WI38 (cell line): ENCODE data around the gene LIG1.

Experiments used
- H3K4me3 ChIP-seq: 2 replicates; pipeline ENCODE4 v1.5.1; 2011; ENCODE audit warnings: low read depth, mild to moderate bottlenecking, control low read depth, low read length
- CTCF ChIP-seq: IDR thresholded peaks from 2 replicates; pipeline ENCODE4 v1.5.1; 2012; ENCODE audit warnings: low read depth, mild to moderate bottlenecking, control low read depth, low read length

The LIG1 gene

GRCh38 chr19:48203794-48204628 is 33.9 kb upstream of the LIG1 start:
- H3K4me3 ChIP-seq = peak overlapping the region; percentile 86
- TF ChIP-seq CTCF = no peak

- peak overlapping the region; percentile 86 for H3K4me3 ChIP-seq
- no peak for TF ChIP-seq CTCF
These were observed 33.2 kb upstream of the LIG1 start for GRCh38 chr19:48203222-48203793.

- no peak overlapping the region for H3K4me3 ChIP-seq
- TF ChIP-seq CTCF = no peak
These were observed 27.0 kb upstream of the LIG1 start for GRCh38 chr19:48196933-48197665.

GRCh38 chr19:48196321-48196763 is 26.2 kb upstream of the LIG1 start:
- TF ChIP-seq CTCF = no peak
- no peak overlapping the region for H3K4me3 ChIP-seq

GRCh38 chr19:48194844-48195830 is 25.0 kb upstream of the LIG1 start:
- no peak overlapping the region for H3K4me3 ChIP-seq
- TF ChIP-seq CTCF = no peak

GRCh38 chr19:48194041-48194843 is 24.1 kb upstream of the LIG1 start:
- H3K4me3 ChIP-seq = no peak overlapping the region
- peak; percentile 46; the same call in 1 of the 2 replicates for TF ChIP-seq CTCF
